Adrenal gland (tissue), 5 donors: ENCODE data around the gene SLC30A3.

Source experiments
- CTCF ChIP-seq, 6 experiments: fragments of 450-650 bp in 4 of 6; fragments of 200-600 bp in 2 of 6; sonication (generic) in 1 of 6; IDR thresholded peaks; 1 replicate in 5 of 6; 2 replicates in 1 of 6; pipeline versions ENCODE4 v1.5.1 to v1.8.0; 2016 to 2021; ENCODE audit warnings: antibody characterized with exemption in 6 of 6, mild to moderate bottlenecking in 2 of 6, moderate library complexity in 1 of 6
- POLR2A ChIP-seq, 2 donors: fragments of 450-650 bp; IDR thresholded peaks; one replicate each; pipeline ENCODE4 v1.6.1; 2017; ENCODE audit warnings: antibody characterized with exemption in 2 of 2, mild to moderate bottlenecking in 2 of 2, moderate library complexity in 1 of 2
- donor health status: DM: no; HTN: no; CAD: no.

DNA sequence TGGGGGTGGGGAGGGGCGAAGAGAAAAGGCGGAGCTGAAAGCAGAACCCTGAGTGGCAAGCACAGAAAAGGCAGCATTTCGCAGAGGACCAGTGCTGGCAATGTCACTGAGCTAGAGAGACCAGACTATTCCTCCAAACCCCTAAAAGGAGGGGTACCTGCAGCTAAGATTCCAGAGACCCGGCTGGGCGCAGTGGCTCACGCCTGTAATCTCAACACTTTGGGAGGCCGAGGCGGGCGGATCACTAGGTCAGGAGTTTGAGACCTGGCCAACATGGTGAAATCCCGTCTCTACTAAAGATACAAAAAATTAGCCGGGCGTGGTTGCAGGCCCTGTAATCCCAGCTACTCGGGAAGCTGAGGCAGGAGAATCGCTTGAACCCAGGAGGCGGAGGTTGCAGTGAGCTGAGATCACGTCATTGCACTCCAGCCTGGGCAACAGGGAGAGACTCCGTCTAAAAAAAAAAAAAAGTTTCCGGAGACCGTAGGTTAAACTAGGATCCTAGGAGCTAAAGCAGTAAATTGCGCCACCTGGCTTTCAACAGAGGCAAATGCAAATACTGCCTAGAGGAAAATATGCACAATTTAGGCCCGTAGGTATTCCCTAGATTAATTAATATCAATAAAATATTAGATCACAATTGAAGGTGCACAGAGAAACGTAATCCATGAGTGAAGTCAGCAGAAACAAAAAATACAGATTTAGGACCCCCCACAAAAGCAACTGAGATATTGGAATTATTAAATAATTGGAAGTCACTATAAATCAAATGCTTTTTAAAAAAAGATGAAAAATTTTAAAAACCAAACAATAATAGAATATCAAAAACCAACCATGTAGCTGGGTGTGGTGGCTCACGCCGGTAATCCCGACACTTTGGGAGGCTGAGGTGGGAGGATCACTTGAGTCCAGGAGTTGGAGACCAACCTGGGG is 40.5 kb upstream of the SLC30A3 start:
- TF ChIP-seq CTCF (IDR thresholded peaks at IDR 0.05) (peak; percentile 85 to 98 (median 92)), POLR2A (IDR thresholded peaks at IDR 0.05) (peak in 1 of 2 donors; percentile 11)
